A673 (cell line): ENCODE measurements around the gene SERINC3. TPM values are rescaled to one million over a fixed set of nuclear protein-coding genes. Genes with fewer than 3 reads are reported as not detected.

Experiments used
- BruUV-seq: library from RNA; stranded (reverse); fragments of 400-500 nt; replicated peaks from 2 replicates; lab custom pipeline; 2021; lab: Mats Ljungman, UMichigan
- CTCF ChIA-PET: fragments of 300-600 bp; sonication (Branson Sonifier 250); formaldehyde crosslinking; loops from one replicate; lab custom pipeline; 2022; ENCODE audit warnings: antibody characterized with exemption; lab: Charles Lee
- POLR2A ChIA-PET: fragments of 300-600 bp; sonication (Branson Sonifier 250); formaldehyde crosslinking; loops from one replicate; lab custom pipeline; 2022; ENCODE audit warnings: antibody characterized with exemption; ENCODE audit not compliant: low non-redundant PET; lab: Charles Lee
- DNase-seq: peaks from one replicate; pipeline ENCODE4 v3.0.0-alpha.2; 2015; ENCODE audit warnings: low spot score
- H3K27ac ChIP-seq: fragments of 200-600 bp; sonication (generic); 2 replicates; pipeline ENCODE4 v1.5.1; 2016; ENCODE audit warnings: mixed run types, low read depth, mild to moderate bottlenecking, mixed read lengths, antibody characterized with exemption, low read length; ENCODE audit not compliant: poor library complexity, severe bottlenecking
- H3K27me3 ChIP-seq: fragments of 200-600 bp; sonication (generic); replicated peaks from 2 replicates; pipeline ENCODE4 v1.6.1; 2017; ENCODE audit warnings: mixed run types, low read depth, mild to moderate bottlenecking, mixed read lengths, antibody characterized with exemption, low read length; ENCODE audit not compliant: insufficient read depth, poor library complexity
- H3K36me3 ChIP-seq: fragments of 200-600 bp; sonication (generic); 2 replicates; pipeline ENCODE4 v1.6.1; 2016; ENCODE audit warnings: mixed run types, mild to moderate bottlenecking, mixed read lengths, antibody characterized with exemption, low read length; ENCODE audit not compliant: insufficient read depth, poor library complexity, severe bottlenecking
- H3K4me1 ChIP-seq: fragments of 200-600 bp; sonication (generic); 2 replicates; pipeline ENCODE4 v1.6.1; 2017; ENCODE audit warnings: mixed run types, mild to moderate bottlenecking, mixed read lengths, antibody characterized with exemption, low read length; ENCODE audit not compliant: insufficient read depth, poor library complexity, severe bottlenecking
- H3K4me3 ChIP-seq: fragments of 200-600 bp; sonication (generic); 2 replicates; pipeline ENCODE4 v1.5.1; 2016; ENCODE audit warnings: low read depth, mixed run types, mild to moderate bottlenecking, mixed read lengths, low read length; ENCODE audit not compliant: poor library complexity, severe bottlenecking
- H3K9me3 ChIP-seq: fragments of 200-600 bp; sonication (generic); 2 replicates; pipeline ENCODE4 v1.6.1; 2016; ENCODE audit warnings: mixed run types, low read depth, mild to moderate bottlenecking, mixed read lengths, antibody characterized with exemption, low read length; ENCODE audit not compliant: poor library complexity, severe bottlenecking
- EZH2 ChIP-seq: fragments of 200-600 bp; sonication (generic); IDR thresholded peaks from 2 replicates; pipeline ENCODE4 v1.6.1; 2017; ENCODE audit warnings: borderline replicate concordance, low read depth, mild to moderate bottlenecking, mixed read lengths, antibody characterized with exemption, low read length; ENCODE audit not compliant: poor library complexity, severe bottlenecking
- intact Hi-C: fragments of 100-400 bp; cut with micrococcal nuclease; formaldehyde crosslinking; loops from one replicate; pipeline ENCODE4 v1.10.0; 2022; ENCODE audit not compliant: unreplicated experiment
- total RNA-seq: library from RNA; stranded (reverse); gene quantifications from 2 replicates; pipeline ENCODE4 v1.2.3, GENCODE V29; 2021
- TF ChIP-seq, protein P1 (sequence below): fragments of 300-800, 200-600 bp; sonication (generic); conservative IDR thresholded peaks from 2 replicates; pipeline ENCODE4 v1.5.1; 2017; ENCODE audit warnings: low read depth, mild to moderate bottlenecking, antibody characterized with exemption, low read length, moderate library complexity, mixed read lengths

The SERINC3 gene
- total RNA-seq, 1 experiment from 2014 or later = 50.5 TPM

DNA sequence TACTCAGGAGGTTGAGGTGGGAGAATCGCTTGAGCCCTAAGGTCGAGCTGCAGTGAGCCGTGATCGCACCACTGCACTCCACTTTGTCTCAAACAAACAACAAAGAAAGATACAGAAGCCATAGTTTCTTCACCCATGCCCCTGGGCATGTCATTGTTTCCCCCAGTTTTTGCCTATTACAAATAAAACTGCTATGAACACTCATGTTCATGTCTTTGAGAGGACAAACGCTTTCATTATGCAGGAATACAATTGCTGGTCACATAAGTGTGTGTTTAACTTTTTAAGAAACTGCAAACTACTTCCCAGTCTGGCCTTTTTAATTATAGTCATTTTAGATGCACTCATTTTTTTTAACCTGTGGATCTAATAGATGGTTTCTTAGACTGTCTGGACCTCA lies 58.4 kb downstream of the SERINC3 start:
- H3K27me3 ChIP-seq = no peaks in the 10 kb centered on the region
- BruUV-seq = no TSS peak
- POLR2A ChIA-PET = no interaction called here
- no peak overlapping the region for H3K27ac ChIP-seq
- TF ChIP-seq, protein P1, sequence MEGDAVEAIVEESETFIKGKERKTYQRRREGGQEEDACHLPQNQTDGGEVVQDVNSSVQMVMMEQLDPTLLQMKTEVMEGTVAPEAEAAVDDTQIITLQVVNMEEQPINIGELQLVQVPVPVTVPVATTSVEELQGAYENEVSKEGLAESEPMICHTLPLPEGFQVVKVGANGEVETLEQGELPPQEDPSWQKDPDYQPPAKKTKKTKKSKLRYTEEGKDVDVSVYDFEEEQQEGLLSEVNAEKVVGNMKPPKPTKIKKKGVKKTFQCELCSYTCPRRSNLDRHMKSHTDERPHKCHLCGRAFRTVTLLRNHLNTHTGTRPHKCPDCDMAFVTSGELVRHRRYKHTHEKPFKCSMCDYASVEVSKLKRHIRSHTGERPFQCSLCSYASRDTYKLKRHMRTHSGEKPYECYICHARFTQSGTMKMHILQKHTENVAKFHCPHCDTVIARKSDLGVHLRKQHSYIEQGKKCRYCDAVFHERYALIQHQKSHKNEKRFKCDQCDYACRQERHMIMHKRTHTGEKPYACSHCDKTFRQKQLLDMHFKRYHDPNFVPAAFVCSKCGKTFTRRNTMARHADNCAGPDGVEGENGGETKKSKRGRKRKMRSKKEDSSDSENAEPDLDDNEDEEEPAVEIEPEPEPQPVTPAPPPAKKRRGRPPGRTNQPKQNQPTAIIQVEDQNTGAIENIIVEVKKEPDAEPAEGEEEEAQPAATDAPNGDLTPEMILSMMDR = no peak
- no peak for TF ChIP-seq EZH2
- no peaks in the 10 kb centered on the region for H3K9me3 ChIP-seq
- H3K36me3 ChIP-seq = no peaks in the 10 kb centered on the region
- CTCF ChIA-PET = no interaction called here
- intact Hi-C loops = loop anchor here (5.0 to 10.0 kb wide), 2 partner anchors 246 to 349 kb away; no protein-coding TSS in a partner anchor
- DNase-seq = no peak
- no peak overlapping the region for H3K4me3 ChIP-seq
- H3K4me1 ChIP-seq = no peaks in the 10 kb centered on the region

DNA sequence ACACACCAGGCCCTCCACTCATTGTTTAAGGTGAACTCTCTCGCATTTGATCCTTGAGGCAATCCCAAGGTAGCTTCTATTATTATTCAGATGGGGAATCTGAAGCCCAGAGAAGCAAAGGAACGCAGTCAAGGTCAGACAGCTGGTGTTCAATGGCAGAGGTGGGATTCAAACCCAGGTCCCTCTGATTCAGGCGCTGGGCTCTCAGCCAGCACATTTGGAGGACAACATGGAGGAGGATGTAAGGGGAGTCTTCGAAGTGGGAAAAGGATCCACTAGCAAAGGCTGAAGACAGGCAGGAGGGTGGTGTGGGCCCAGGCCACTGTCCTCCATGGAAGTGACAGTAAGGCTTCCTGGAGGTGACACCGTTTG lies 60.1 kb downstream of the SERINC3 start:
- H3K36me3 ChIP-seq = no peaks in the 10 kb centered on the region
- no TSS peak for BruUV-seq
- no peak overlapping the region for H3K27ac ChIP-seq
- no peaks in the 10 kb centered on the region for H3K9me3 ChIP-seq
- ChIA-PET POLR2A (no interaction called here), CTCF (no interaction called here)
- intact Hi-C loops = loop anchor here (2.0 to 10.0 kb wide), 3 partner anchors 73 to 347 kb away; no protein-coding TSS in a partner anchor
- H3K4me1 ChIP-seq = no peaks in the 10 kb centered on the region
- TF ChIP-seq, protein P1 = no peak
- TF ChIP-seq EZH2 = no peak
- H3K4me3 ChIP-seq = no peak overlapping the region
- no peak for DNase-seq
- no peaks in the 10 kb centered on the region for H3K27me3 ChIP-seq

DNA sequence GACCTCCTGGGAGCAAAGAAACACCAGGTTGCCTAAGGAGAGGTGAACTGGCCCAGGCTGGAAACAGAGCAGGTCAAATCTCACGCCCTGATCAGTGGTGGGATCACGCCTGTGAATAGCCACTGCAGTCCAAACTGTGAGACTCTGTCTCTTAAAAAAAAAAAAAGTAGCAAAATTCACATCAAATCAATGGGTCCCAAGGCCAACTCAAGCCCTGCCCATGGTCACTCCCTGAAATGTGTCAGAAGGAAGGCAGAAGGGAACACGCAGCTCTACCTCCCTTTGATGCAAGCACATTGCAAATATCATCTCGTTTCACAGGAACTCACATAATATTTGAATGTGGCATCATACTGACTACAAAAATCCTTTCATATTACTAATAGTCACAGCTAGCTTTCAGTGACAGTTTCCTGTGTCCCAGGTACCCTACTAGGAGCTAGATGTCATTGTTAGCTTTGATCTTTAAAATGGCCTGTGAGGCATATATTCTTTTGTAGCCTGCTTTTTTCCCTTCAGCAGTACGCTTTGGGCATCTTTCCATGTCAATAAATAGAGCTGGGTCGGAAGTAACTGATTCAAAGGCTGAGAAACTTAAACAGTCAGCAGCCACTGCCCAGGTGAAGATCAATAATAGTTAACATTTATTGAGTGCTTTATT lies 60.6 kb downstream of the SERINC3 start:
- Histone ChIP-seq H3K4me1 (no peaks in the 10 kb centered on the region), H3K9me3 (no peaks in the 10 kb centered on the region), H3K27me3 (no peaks in the 10 kb centered on the region), H3K27ac (no peak overlapping the region), H3K36me3 (no peaks in the 10 kb centered on the region), H3K4me3 (no peak overlapping the region)
- ChIA-PET POLR2A (no interaction called here), CTCF (no interaction called here)
- intact Hi-C loops = loop anchor here (2.0 to 10.0 kb wide), 3 partner anchors 72 to 346 kb away; no protein-coding TSS in a partner anchor
- no TSS peak for BruUV-seq
- TF ChIP-seq, protein P1 = 0 out of 2 replicates have a peak, but pooled peaks have one; percentile 30
- no peak for TF ChIP-seq EZH2
- DNase-seq = no peak
